ENCODE results near the gene MRPL14.

The MRPL14 gene

DNA sequence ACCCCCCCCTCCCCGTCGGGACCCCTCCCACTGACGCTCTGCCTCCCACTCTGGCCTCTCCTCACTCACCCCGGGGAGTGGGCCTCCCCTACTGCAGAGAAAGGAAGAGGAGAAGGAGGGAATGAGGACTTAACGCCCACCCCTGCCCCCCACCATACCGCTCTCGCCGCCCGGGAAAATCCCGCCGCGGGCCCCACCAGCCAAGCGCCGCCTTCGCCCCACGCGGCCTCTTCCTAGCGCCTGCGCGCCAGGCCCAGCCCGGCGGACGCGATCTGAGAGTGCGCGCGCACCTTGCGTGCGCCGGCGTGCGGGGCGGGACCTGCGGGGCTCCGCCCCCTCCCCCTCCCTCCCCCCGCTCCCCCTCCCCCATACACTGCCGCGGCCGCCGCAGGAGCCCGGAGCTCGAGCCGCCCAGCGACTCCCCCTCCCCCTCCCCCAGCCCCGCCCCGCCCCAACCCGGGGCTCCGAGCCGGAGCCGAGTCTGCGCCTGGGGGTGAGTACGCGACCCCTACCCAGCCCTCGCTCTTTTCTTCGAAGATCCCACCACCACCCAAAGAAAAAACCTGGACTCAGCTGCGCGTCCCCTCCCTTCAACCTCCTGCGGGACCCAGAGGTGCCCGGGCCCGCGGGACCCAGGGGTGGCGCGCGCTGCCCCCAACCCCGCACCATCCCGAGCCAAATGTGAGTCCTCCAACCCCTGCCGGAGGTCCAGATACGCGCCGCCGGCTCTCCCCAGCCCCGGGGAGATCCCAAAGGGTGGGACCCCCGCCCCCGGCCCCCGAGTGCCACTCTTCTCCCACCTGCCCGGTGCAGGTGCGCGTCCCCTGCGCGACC lies at the start of gene MRPL14, which contains the start of gene TMEM63B:
MRPL14 (minus strand) TSS at position 267 of the 834 bp plus-strand sequence. CDS start 10,841 bp downstream, outside the sequence.
TMEM63B (plus strand) TSS at position 369 of the 834 bp plus-strand sequence. CDS start 7,031 bp downstream, outside the sequence.
- no peak for FAIRE-seq

DNA sequence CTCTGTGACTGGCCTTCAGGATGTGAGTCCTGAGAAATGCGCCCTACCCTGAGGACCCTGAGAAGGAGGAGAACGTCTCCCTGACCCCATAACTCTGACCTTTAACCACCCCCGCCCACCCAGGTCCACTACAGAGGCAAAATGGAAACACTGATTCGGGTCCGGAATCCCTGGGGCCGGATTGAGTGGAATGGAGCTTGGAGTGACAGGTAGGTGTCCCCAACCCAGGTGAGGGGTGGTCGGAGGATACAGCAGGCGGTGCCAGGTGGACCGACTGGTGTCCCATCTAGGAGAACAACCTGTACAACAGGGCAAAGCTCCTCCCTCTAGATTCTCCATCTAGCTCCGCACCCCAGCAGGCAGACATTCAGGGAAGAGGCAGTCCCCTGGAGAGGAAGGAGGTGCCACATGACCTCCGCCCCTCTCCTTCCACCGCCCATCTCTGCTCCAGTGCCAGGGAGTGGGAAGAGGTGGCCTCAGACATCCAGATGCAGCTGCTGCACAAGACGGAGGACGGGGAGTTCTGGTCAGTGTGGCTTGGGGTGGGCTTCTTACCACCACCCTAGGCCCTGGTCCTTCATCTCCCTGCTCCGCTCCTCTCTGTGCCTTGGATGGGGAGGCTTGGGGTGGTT lies 49.0 kb upstream of the MRPL14 start:
- no peak for FAIRE-seq

DNA sequence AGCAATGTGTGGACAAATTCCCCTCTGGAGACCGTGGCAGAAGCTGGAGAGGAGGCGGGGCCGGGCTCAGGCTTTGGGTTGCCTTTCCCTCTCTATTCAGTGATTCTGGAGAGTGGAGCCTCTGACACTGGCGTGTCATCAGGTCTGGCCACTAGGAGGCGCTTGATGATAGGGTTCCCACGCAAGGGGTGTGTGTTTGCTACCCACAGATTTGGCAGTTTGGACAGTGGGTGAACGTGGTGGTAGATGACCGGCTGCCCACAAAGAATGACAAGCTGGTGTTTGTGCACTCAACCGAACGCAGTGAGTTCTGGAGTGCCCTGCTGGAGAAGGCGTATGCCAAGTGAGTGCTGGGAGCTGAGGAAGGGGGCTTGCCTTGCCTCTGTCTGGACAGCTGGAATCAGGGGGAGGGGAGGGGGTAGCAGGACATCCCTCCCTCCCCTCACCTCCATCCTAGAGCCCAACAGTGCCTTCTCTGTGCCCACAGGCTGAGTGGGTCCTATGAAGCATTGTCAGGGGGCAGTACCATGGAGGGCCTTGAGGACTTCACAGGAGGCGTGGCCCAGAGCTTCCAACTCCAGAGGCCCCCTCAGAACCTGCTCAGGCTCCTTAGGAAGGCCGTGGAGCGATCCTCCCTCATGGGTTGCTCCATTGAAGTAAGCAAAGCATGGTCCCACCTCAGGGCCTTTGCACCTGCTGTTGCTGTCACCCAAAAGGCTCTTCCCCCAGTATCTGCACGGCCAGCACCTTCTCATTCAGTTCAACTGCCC lies 45.7 kb upstream of the MRPL14 start:
- FAIRE-seq, result no peak

DNA sequence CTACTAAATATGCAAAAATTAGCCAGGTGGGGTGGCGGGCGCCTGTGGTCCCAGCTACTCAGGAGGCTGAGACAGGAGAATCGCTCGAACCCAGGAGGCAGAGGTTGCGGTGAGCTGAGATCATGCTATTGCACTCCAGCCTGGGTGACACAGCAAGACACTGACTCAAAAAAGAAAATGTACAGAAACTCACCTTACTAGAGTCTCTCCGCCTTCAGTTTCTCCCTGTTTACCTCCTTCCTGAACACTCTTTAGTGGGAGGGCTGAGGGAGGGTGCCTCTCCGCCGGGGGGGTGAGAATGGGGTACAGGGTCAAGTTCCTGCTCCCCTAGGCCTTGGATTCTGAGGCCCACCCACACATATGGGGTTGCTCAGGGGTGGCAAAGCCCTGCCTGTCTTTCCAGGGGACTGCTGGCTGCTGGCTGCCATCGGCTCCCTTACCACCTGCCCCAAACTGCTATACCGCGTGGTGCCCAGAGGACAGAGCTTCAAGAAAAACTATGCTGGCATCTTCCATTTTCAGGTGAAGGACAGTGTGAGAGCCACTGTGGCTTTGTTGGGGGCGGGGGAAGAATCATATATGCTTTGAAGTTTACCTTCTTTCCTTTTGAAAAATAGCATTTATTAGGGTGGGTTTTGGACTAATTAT lies 44.8 kb upstream of the MRPL14 start:
- no peak for FAIRE-seq

DNA sequence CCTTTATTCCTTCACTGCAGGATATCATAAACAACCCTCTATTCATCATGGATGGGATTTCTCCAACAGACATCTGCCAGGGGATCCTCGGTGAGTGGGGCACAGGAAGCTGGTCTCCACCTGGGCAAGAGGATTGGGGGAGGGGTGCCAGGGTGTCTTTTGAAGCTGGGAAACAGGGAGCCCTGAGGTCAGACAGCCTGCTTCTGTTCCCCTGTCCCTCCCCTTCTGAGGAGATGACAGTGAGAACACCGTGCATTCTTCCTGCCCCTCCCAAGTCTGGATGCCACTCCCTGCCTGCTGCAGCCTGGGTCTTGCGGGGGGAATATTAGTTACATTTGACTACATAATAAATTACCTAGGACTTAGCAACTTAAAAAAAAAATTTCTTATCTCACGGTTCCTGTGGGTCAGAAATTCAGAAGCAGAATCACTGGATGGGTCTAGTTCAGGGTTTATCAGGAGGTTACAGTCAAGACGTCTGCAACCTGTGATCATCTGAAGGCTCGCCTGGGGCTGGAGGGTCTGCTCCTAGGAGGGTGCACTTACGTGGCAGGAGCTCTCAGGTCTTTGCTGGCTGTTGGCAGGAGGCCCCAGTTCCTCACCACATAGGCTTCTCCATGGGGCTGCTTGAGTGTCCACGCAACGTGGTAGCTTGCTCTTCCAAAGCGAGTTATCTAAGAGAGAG lies 42.8 kb upstream of the MRPL14 start:
- no peak for FAIRE-seq

DNA sequence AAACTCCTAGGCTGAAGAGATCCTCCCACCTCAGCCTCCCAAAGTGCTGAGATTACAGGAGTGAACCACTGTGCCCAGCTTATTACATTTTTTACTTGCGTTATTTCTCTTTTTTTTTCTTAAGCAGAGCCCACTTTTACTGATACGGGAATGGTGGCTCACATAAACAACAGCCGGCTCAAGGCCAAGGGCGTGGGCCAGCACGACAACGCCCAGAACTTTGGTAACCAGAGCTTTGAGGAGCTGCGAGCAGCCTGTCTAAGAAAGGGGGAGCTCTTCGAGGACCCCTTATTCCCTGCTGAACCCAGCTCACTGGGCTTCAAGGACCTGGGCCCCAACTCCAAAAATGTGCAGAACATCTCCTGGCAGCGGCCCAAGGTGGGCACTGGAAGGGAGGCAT lies 41.9 kb upstream of the MRPL14 start:
- FAIRE-seq, result no peak

DNA sequence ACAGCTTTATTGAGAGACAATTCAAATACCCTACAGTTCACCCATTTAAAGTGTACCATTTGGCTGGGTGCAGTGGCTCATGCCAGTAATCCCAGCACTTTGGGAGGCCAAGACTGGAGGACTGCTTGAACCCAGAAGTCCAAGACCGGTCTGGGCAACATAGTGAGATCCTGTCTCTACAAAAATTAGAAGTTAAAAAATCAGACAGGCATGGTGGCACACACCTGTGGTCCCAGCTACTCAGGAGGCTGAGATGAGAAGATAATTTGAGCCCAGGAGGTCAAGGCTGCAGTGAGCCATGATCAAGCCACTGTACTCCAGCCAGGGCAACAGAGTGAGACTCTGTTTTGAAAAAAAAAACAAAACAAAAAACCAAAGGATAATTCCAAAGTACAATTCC lies 40.3 kb upstream of the MRPL14 start:
- no peak for FAIRE-seq

DNA sequence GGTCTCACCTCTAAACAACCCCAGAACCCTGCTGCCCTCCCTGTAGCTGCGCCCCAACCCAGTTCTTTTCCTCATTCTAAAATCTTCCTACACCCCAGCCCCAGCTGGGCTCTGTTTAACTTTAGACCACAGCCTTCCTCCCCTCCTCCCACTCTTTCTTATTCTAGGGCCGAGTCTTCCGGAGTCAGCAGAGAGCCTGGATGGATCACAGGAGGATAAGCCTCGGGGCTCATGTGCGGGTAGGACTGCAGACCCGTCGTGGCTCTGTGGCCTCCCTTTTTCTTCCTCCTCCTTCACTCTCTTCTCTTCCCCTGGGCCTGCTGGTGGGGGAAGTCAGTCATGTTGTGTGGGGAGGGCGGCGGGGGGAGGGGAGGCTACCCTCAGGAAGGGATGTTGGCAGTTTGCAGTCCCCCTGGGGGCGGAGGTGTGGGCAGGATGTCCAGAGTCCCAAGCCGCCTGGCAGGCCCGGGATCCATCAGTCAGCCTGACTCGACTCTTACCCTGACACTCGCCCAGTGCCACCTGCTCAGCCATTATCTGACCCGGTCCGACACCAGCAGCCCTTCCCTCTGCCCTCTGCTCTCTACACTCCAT lies 39.4 kb upstream of the MRPL14 start:
- no peak for FAIRE-seq

DNA sequence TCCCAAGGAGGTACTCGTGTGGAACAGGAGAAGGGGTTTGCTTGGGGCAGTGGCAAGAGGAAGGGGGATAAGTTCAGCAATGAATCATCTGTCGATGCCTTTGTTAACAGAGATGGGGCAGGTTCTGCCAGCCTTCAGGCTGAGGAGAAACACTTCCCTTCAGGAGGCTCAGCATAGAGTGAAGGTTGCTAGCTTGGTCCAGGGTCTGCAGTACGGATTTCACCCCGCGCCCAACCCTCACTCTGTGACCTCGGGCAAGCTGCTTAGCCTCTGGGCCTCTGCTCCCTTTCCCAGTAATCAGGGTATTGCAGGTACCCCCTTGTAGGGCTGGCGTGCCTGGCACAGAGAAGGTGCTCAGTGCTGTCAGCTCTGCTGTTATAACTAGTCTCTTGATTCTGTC lies 38.9 kb upstream of the MRPL14 start:
- no peak for FAIRE-seq

DNA sequence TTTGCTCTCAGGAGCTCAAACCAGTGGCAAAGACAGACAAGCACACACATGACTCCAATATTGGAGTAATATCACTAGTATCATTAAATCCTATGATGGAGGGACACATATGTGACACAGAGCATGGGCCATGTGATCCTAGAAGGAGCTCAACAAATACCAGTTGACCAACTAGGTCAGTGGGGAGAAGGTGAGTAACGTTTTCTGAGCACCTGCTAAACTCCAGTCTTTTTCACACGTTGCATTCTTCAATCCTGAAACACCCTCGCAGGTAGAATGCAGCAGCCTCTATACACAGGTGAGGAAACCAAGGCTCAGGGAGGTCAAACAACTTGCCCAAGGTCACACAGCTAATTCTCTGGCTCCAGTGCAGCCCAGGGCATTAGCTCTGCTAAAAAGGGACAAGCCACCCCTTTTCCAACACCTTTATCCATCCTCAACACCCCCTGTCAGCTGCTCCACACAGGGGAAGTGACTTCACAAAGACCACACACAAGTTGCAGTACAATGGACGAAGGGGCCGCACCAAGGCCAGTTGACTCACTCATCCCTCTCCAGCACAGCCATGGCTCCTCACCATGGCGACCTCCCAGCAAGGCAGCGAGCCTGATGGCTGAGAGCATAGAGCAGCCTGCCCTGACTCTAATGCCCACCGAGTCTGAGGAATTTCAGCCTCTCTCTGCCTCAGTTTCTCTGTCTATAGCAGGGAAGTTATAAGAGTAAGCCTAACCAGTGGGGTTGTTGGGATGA lies 35.8 kb upstream of the MRPL14 start:
- no peak for FAIRE-seq

DNA sequence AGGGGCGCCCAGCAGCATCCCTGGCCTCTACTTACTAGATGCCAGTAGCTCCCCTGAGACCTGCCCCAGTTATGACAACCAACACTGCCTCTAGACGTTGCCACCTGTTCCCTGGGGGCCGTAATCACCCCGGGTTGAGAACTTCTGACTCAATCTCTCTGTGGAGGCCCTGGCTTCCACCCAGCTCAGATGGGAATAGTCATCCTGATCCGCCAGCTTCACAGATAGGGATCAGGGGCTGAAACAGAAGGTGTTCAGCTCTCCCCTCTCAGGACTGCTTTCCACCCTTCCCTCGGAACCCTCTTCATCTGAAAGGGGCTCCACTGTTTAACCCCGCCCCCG lies 34.7 kb upstream of the MRPL14 start:
- FAIRE-seq, result no peak

DNA sequence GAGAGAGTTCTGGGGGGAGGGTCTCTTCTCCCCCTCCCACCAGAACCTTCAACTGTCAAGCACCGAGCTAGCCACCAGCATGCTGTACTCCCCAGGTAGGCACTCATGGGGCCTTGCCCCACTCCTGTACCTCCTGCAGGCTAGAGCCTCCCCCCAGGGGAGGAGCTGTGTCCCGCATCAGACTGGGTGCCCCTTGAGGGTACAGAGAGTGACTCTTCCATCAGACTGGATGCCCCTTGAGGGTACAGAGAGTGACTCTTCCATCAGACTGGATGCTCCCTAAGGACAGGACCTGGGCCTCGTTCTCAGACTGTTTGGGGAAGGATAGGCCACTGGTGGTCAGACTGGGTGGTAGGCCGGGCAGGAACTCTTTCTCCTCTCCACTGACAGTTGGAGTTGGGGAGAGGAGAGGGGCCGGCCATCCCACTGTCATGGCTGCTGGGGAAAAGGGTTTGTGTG lies 31.5 kb upstream of the MRPL14 start, which contains the start of gene CAPN11:
CAPN11 (plus strand) TSS at position 51 of the 459 bp plus-strand sequence; CDS start at position 80, 29 bp downstream.
- no peak for FAIRE-seq

DNA sequence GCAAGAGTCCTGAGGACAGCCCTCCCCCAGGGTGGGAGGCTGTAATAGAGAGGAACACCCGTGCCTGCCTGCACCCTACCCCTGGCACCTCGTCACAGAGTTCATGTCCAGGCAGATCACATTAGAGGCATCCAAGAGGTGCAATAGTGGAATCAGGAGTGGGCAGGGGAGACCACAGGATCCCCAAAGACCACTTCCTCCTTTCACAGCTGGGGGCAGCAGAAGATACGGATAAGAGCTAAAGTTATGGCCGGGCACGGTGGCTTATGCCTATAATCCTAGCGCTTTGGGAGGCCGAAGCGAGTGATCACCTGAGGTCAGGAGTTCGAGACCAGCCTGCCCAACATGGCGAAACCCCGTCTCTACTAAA lies 29.9 kb upstream of the MRPL14 start:
- no peak for FAIRE-seq

DNA sequence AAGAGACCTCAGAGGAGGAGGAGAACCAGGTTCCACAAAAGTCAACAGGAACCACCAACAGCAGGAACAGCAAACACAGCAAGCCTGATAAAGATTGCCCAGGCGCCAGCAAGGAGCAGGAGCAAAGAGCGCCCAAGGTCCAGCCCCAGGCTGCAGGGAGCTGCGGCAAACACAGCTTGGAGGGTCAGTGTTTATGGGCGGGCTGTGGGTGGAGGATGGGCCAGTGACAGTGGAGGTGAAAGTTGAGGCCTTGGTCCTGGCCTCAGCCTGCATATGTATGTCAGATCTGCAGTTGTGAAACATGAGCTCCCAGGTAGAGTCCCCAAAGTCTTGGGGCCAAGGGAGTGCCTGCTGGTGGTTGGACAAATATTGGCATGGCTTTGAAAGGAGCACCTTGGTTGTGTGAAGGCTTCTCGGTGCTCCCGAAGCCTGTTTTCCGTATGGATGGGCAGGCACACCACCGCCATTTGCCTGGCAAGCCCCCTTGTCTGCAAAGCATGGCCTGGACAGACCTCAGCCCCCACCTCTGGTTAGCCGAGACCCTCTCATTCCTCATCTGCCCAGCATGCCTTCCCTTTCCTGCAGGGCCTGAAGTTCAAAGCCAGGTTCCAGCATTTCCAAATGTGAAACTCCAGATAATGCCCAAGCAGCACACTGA lies 29.4 kb upstream of the MRPL14 start:
- no peak for FAIRE-seq

DNA sequence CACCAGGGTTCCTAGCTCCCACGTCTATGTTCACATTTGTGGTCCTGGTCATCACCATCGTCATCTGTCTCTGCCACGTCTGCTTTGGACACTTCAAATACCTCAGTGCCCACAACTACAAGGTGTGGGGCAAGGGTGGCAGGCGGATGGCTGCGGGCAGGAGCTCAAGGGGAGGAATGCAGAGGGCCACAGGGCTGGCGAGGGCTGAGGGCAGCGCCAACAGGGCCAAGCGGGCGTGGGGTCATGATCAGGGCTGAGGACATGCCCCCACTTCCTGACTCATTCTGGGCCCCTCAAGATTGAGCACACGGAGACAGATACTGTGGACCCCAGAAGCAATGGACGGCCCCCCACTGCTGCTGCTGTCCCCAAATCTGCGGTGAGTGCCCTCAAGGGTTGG lies 26.8 kb upstream of the MRPL14 start:
- FAIRE-seq, result no peak

DNA sequence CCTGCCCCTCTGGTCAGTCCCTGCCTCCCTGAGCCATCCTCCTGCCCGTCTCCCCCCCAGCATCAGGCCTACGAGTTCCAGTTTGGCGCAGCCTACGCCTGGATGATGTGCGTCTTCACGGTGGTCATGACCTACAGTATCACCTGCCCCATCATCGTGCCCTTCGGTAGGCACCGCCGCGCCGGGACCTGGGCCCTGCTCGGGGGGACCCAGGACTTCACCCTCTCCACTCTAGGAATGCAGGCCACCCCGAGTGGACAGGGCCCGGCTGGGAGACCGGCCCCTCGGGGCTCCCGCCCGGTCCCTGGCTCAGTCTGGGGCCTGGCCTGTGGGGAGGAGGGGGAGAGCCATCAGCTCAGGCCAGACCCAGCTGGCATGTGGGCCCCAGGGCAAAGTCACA lies 25.3 kb upstream of the MRPL14 start:
- no peak for FAIRE-seq

DNA sequence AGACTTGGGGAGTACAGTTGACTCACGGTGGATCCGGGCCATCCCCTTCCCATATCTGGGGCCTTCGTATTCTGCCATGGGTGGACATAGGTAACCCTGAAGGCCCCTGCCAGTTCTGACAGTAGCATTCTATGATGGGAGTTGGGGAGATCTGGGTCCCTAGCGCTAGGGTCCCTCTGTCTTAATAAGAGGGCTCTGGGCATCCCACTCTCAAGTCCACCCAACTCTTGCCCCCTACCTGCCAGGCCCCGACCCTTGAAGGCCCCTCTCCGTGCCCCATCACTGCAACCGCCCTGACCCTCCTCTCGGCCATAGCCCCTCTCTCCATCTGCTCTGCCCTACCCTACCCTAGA lies 24.8 kb upstream of the MRPL14 start:
- no peak for FAIRE-seq

DNA sequence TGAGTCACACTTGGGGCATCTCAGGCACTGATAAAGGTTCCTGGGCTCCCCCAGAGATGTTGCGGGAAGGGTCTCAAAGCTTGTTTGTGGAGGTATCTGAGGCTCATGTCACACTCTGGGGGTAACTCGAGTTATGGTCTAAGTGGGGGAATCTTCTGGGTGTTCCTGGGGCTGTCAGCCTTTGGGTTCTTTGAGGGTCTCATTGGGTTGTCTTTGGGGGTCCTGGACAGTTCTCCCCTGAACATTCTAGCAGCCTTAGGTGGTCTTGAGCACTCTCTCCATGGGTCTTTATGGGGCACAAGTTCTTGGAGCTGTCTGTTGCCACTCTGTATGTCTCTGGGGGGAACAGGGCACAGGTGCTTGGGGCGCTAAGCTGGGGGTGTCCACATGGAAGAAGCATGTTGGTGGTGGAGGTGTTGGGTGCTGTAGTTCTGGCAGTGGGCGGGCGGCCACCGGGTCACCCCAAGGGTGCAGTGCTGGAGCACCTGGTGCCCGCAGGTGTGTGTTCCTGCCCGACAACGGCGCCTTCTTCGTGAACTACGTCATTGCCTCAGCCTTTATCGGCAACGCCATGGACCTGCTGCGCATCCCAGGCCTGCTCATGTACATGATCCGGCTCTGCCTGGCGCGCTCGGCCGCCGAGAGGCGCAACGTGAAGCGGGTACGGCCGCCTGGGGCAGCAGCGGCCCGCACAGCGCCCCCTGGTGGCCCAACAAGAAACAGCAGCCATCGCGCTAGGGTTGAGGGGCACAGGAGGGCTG lies 24.3 kb upstream of the MRPL14 start:
- FAIRE-seq, result no peak

DNA sequence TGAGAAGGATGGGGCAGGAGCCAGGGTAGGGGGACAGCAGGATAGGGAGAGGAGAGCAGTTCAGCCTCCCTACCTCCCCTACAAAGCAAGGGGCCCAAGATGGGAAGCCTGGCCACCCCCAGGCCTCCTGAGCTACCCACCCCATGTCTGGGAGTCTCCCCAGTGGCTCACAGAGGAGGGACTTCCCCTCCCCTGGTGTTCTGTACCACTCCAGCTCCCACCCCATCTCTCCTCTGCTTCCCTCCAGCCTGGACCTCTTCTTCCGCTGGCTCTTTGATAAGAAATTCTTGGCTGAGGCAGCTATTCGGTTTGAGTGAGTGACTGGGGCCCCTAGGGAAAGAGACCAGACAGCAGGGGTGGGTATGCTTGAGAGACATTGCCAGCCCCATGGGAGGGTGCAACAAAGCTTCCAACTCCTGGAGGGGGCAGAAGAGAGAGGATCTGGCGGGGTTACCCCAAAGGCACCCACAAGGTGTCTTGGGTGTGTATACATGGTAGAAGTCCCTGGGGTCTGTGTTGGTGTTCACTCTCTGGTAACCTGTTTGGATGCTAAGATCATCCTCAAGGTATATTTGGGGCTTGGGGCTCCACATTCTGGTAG lies 23.2 kb upstream of the MRPL14 start:
- no peak for FAIRE-seq

Measured in TTC549 (cell line).